GDM1 (cell line): ENCODE measurements around the gene PCSK5.

ENCODE experiments used
- DNase-seq: peaks from one replicate; lab custom pipeline; 2025; lab: John Stamatoyannopoulos, UW

The PCSK5 gene

GRCh38 chr9:75921391-75922127 lies 31.1 kb downstream of the PCSK5 start:
- no peak for DNase-seq

GRCh38 chr9:75926385-75926784 lies 35.9 kb downstream of the PCSK5 start:
- no peak for DNase-seq

- no peak for DNase-seq
Observed at GRCh38 chr9:75927356-75927755, 36.9 kb downstream of the PCSK5 start.

- DNase-seq = no peak
Observed at GRCh38 chr9:75930190-75930589, 39.7 kb downstream of the PCSK5 start.

- DNase-seq = no peak
Observed at GRCh38 chr9:75930730-75931321, 40.4 kb downstream of the PCSK5 start.

GRCh38 chr9:75933982-75934381 lies 43.5 kb downstream of the PCSK5 start:
- no peak for DNase-seq

GRCh38 chr9:75935591-75935990 lies 45.1 kb downstream of the PCSK5 start:
- no peak for DNase-seq

GRCh38 chr9:75937521-75938258 lies 47.2 kb downstream of the PCSK5 start:
- no peak for DNase-seq

GRCh38 chr9:75938946-75939345 lies 48.5 kb downstream of the PCSK5 start:
- no peak for DNase-seq

GRCh38 chr9:75939536-75940111 lies 49.2 kb downstream of the PCSK5 start:
- DNase-seq = no peak

GRCh38 chr9:75941066-75941465 lies 50.6 kb downstream of the PCSK5 start:
- no peak for DNase-seq

- no peak for DNase-seq
Observed at GRCh38 chr9:75941577-75942311, 51.3 kb downstream of the PCSK5 start.

- no peak for DNase-seq
Observed at GRCh38 chr9:75946766-75947165, 56.3 kb downstream of the PCSK5 start.

- DNase-seq = no peak
Observed at GRCh38 chr9:75947233-75947632, 56.8 kb downstream of the PCSK5 start.

- DNase-seq = no peak
Observed at GRCh38 chr9:75950998-75951397, 60.5 kb downstream of the PCSK5 start.

GRCh38 chr9:75953218-75953617 lies 62.7 kb downstream of the PCSK5 start:
- DNase-seq = no peak

GRCh38 chr9:75956161-75956560 lies 65.7 kb downstream of the PCSK5 start:
- DNase-seq = no peak

GRCh38 chr9:75957116-75957515 lies 66.6 kb downstream of the PCSK5 start:
- no peak for DNase-seq

- DNase-seq = no peak
Observed at GRCh38 chr9:75958226-75958625, 67.8 kb downstream of the PCSK5 start.

GRCh38 chr9:75960551-75960950 lies 70.1 kb downstream of the PCSK5 start:
- DNase-seq = no peak

GRCh38 chr9:75962013-75962661 lies 71.7 kb downstream of the PCSK5 start:
- no peak for DNase-seq

GRCh38 chr9:75962662-75963036 lies 72.2 kb downstream of the PCSK5 start:
- DNase-seq = no peak
